GM08714 (cell line): ENCODE measurements around the gene CGNL1.

Experiments used
- H3K4me3 ChIP-seq: fragments of 200-500 bp; sonication (Bioruptor generic); 2 replicates; pipeline ENCODE4 v1.5.1; 2014; ENCODE audit warnings: mild to moderate bottlenecking, low read length, inconsistent platforms
- ZNF274 ChIP-seq: IDR thresholded peaks from 2 replicates; pipeline ENCODE4 v1.6.1; 2012; ENCODE audit warnings: mild to moderate bottlenecking, low read depth, low read length

CGNL1 gene

DNA sequence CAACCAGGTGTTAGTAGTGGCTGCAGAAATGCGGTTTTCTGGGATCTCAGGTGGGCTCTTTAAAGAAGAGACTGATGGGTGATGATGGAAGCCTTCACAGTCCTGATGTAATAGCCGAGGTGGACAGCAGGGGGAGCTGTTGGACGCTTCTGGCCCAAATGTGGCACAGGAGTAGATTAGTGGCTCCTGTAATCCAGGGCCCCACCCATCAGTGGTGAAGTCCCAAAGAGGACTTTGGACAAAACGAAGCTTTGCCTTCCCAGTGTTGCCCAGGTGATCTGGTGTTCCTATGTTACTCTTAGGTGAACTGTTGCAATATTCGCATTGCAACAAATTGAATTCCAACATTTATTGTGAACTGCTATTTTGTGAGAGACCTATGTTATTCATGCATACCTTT is 183.6 kb downstream of the CGNL1 start:
- H3K4me3 ChIP-seq = no peak overlapping the region
- no peak for TF ChIP-seq ZNF274

DNA sequence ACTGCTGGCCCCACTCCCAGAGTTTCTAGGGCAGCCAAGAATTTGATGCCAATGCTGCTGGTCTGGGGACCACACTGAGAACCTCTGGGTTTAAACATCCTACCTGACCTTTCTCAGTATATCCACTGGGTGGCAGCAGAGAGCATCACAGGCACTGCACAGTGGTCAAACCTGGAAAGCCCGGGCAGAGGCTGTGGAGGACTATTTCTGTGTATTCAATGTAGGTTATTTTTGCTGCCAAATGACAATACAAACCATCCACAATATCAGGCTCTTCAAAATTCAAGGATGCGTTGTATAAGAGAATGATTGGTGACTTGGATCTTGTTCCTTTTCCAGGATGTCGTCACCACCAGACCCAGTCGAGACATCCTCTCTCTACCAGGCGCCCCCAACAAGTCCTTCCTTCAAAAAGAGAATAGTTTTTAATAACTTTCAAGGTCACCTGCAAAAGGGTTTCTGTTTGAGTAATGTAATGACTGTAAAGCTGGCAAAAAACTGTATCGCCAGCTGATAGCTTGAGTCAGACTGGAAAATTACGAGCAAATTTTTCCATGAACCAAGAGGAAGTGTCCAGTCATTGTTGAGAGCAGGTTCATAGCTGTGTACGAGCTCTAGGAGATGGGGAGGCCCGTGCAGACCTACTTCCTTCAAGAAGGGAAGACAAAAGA is 184.9 kb downstream of the CGNL1 start:
- TF ChIP-seq ZNF274 = no peak
- no peak overlapping the region for H3K4me3 ChIP-seq

DNA sequence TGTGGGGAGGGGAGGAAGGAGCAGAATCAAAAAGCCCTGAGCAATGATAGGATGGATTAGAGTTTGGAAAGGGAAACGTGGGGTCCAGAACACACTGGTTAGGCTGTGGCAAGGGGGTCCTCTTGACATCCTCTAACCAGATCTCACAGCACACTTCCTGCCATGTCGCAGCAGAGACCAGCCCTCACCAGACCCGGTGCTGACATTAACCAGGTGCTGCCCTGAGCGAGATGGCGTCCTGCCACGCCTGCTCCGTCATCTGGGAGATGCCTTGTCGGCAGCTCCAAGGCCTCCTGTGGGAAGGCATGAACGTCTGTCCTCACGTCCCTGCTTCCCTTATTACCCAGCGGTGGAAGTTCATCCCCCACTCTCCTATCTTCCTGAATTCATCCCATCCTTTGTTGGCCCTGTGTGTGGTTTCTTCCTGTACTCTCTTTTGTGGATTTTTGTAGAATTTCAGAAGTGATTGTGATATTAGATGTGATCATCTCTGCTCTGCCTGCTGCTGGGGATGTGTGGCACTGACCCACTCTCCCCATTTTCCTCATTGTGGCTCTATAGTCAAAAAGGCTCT is 186.0 kb downstream of the CGNL1 start:
- no peak overlapping the region for H3K4me3 ChIP-seq
- no peak for TF ChIP-seq ZNF274

DNA sequence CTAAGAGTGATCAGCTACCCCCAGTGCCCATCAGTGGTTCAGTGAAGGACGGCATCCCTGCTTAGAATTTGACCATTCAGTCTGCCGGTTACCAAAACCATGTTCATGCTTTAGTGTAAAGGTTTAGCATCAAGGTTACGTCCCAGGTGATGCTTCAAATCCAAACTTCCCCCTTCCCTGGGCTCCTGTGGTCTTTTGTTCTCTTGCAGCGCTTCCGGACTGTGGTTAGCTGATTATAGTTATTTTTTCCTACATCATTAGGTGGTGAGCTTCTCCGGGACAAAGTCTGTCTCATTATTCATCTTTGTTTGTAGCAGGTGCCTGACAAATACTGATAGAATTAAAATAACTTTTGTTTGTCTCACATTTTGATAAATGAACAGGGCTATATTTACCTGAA is 187.1 kb downstream of the CGNL1 start:
- no peak overlapping the region for H3K4me3 ChIP-seq
- no peak for TF ChIP-seq ZNF274

DNA sequence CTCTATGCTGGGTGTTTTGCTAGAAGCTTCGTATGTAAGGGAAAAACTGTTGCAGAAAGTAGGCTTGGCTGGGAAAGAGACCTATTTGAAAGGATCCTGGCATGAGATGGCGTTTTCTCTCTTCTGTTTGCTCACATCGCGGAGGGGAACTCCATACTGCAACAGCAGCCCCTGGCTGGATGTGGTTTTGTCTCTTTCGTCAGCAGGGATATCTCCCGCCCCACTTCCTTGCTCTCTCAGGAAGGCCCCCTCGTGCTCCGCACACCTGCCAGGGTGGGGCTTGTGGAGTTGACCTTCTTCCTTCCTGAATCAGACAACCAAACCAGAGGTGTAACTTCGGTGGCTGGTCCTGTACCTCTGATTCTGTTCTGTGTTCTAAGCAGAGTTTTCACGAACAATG is 189.0 kb downstream of the CGNL1 start:
- no peak for TF ChIP-seq ZNF274
- H3K4me3 ChIP-seq = no peak overlapping the region

DNA sequence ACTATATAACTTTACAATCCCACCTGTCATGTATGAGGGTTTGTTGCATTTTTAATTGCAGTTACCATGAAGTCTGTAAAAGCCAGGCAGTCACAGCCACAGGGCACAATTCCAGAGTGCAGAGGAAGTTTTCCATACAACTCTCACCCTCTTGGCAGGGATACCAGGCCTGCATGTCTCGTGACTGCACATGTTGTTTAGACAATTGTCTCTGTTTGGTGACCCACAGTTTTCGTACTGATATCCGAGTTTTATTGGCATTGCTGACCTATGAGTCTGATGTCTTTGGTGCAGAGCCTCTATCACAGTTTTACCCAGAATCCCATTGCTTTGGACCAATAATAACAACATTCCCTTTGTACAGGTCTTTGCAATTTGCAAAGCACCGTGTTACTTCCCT is 190.5 kb downstream of the CGNL1 start:
- no peak overlapping the region for H3K4me3 ChIP-seq
- no peak for TF ChIP-seq ZNF274

DNA sequence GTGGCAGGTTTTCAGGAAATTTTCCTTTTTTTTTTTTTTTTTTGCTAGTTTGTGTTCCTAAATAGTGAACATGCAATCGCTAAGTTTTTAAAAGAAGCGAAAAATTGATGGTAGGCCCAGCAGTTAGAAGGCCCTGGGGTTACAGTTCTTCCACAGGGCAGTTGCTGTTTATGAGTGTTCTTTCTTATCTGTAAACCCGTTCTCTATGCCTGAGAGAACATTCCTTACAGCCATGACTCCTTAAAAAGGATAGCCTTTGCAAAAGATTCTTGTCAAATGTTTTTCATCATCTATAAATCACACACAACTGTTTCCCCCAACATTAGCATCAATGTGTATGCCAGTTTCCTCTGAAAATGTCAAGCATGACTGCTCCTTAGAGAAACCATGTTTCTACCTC is 191.6 kb downstream of the CGNL1 start:
- TF ChIP-seq ZNF274 = no peak
- H3K4me3 ChIP-seq = no peak overlapping the region

DNA sequence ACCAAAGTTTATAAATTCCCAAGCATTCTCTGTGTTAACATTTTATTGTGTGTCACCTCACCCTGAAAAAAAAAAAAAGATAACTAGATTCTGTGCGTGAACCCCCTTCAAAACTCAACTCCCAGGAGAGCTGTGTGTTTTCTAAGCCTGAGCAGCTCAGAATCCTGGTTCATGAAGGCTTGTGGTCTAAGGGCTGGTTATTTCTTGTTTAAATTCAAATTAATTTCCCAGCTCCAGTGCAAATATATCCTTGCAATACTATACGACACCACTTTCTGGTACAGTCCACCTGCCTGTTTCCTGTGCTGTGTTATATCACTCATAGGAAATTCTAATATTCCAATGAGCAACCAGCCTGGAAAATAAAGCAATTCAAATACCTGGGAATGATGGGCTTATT is 192.0 kb downstream of the CGNL1 start:
- H3K4me3 ChIP-seq = no peak overlapping the region
- TF ChIP-seq ZNF274 = no peak

DNA sequence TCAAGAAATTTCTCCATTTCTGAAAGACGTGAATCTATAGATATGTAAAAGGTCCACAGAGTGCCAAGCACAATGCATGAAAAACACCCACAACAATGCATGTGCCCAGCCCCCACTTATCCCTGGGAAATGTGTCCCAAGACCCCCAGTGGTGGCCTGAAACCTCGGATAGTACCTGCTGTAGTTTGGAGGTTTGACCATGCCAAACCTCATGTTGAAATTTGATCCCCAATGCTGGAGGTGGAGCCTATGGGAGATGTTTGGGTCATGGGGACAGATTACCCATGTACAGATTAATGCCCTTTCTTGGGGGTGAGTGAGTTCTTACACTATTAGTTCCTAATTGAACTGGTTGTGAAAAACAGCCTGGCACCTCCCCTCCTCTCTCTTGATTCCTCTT is 194.0 kb downstream of the CGNL1 start:
- no peak for TF ChIP-seq ZNF274
- no peak overlapping the region for H3K4me3 ChIP-seq

DNA sequence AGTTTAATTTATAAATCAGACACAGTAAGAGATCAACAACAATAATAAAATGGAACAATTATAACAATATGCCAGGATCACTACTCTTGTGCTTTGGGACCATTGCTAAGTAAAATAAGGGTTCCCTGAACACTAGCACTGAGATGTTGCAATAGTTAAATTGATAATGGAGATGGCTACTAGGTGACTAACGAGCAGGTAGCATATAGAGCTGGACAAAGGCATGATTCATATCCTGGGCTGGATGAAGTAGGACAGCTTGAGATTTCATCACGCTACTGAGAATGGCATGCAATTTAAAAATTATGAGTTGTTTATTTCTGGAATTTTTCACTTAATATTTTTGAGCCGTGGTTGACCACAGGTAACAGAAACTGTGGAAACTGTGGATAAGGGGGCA is 194.7 kb downstream of the CGNL1 start:
- no peak for TF ChIP-seq ZNF274

DNA sequence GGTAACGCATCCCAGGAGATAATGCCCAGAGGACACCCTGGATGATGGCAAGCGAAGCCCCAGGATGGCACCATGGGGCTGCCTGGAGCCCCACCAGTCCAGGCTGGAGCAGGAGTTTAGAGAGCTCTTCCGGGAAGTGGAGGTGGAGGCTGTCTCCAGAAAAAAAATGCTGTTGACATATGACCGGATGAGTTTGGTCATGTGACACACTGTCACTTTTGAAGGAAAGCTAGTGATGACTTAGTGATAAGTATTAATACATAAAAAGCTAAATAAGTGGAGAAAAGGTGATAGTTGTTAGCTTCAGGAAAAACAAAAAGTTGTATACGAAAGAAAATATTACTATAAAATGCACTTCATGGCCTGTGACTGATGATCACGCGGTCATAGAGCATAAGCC is 195.4 kb downstream of the CGNL1 start:
- TF ChIP-seq ZNF274 = no peak
- H3K4me3 ChIP-seq = no peak overlapping the region

More for the DNA sequence above, 194.7 kb downstream of the CGNL1 start:
- H3K4me3 ChIP-seq = no peak overlapping the region

DNA sequence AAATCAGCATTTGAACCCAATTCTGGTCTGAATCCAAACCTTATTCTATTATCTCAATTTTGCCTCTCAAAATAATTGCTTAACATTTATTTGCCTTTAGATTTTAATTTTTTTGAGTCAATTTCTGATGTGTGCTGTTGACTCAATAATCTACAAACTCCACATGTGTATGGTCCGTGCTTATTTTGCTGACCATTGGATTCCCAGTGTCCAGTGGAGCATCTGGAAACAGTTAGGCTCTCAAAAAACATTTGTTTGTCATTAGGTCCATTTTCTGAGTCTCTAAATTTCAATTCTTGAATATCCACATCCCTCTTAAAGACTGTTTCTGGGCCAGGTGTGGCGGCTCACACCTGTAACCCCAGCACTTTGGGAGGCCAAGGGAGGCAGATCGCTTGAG is 196.2 kb downstream of the CGNL1 start:
- no peak overlapping the region for H3K4me3 ChIP-seq
- TF ChIP-seq ZNF274 = no peak

DNA sequence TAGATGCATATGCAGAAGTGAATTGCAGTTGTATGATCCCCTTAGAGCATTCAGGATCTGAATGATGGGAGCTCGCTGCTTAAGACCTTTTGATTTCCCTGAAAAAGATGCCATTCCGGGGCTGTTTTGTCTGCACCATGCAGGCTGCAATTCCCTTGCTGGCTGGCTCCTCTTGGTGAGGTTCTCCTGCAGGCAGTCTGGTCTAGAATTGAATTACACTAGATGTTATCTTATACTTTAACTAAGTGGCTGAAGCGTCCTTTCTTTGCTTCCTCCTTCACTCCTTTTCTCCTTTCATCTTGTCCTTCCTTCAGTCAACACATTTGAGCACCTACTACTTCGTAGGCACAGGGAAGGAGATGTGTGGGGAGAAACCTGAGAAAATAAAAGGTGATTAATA is 196.8 kb downstream of the CGNL1 start:
- no peak overlapping the region for H3K4me3 ChIP-seq
- TF ChIP-seq ZNF274 = no peak

DNA sequence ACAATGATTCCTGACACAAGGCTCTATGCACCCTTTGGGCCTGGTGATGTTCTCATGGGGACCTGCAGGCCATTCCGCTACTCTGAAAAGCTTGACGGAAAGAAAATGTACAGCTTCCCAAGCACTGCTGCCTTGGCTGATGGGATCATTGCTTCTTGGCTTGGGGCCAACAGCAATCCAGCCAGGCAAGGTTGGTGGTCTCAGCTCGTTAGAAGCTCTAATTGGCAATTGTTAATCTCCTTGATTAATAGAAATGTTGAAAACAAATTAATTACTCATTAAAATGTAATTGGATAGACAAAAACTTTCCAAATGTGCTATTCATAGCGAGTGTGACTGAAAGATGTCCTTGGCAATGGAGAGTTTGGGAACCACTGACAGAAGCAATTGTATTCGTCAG is 199.1 kb downstream of the CGNL1 start:
- TF ChIP-seq ZNF274 = no peak
- H3K4me3 ChIP-seq = no peak overlapping the region

DNA sequence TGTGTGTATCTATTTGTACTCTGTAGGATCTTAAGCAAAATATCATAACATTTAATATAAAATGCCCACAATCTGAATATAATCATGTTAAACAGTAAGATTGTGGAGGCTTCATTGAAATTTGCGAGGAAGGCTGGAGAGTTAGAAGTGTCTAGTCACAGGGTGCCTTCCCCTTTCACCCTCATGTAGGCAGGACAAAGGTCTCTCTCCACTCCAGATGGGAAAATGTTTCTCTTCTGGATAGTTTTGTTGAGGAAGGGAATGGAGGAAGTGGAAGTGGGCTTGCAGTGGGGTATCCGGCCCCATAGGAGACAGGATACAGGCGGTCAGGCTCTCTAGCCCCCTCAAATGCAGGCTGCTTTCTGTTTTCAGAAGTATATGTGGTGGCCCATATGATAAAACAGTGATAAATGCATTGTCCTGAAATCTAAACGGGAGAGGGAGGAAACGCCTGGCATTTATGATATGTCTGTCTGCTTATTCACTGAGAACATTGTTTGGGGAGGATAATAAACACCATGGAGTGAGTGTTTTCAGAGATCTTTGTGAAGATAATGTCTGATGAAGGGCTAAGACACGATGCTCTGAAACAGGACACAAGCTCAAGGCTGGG is 202.1 kb downstream of the CGNL1 start:
- H3K4me3 ChIP-seq = no peak overlapping the region
- TF ChIP-seq ZNF274 = no peak

DNA sequence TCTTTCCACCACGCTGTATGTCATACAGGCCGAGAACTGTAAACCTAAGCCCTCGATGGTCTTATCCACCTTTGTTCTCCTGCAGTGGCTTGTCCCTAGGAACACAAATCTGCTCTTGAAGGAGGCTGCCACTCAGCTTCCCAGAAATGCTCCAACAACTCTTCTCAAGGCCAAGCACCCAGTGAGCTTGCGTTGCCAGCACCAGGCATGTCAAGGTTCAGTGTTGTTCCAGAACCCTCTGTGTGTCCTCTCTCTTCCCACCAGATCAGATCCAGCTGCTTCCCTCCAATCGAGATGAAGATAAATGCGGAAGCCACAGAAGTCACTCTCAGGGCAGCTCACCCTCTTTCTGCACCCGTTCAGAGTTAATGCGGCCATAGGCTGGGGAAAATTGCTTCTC is 204.1 kb downstream of the CGNL1 start:
- TF ChIP-seq ZNF274 = no peak
- H3K4me3 ChIP-seq = no peak overlapping the region

DNA sequence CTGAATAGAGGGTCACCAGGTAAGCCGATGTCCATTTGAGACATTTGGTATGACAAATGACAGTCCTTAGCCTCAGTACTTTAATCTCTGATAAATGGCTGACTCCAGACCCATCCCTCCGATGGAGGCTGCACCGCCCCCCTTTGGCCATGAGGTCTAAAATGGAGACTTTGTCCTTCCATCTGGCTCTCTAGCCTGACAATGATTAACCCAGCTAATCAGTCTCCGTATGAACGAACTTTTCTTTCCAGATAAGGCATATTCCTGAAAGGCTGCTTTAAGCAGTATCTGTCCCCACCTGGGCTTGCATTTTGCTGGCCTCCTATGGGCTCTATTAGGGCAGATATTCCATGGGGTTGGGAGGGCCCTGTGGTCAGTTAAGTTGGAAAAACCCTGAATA is 204.6 kb downstream of the CGNL1 start:
- no peak overlapping the region for H3K4me3 ChIP-seq
- TF ChIP-seq ZNF274 = no peak
